ENCODE measurements around the gene NANOS2.

GRCh38 chr19:45938733-45939319, 24.2 kb upstream of the NANOS2 start:
- TF ChIP-seq EZH2 (IDR thresholded peaks at IDR 0.05; ENCODE audit: insufficient read depth, poor library complexity, severe bottlenecking): no peak
- TF ChIP-seq EZH2phosphoT487 (IDR thresholded peaks at IDR 0.05; ENCODE audit: insufficient read depth, low read depth): no peak
